ENCODE data around the gene DDR1. TPM values are rescaled to one million over a fixed set of nuclear protein-coding genes. Genes with fewer than 3 reads are reported as not detected.

DDR1 gene
- polyA plus RNA-seq, 1 donor from 2014 or later: 196 TPM

DNA sequence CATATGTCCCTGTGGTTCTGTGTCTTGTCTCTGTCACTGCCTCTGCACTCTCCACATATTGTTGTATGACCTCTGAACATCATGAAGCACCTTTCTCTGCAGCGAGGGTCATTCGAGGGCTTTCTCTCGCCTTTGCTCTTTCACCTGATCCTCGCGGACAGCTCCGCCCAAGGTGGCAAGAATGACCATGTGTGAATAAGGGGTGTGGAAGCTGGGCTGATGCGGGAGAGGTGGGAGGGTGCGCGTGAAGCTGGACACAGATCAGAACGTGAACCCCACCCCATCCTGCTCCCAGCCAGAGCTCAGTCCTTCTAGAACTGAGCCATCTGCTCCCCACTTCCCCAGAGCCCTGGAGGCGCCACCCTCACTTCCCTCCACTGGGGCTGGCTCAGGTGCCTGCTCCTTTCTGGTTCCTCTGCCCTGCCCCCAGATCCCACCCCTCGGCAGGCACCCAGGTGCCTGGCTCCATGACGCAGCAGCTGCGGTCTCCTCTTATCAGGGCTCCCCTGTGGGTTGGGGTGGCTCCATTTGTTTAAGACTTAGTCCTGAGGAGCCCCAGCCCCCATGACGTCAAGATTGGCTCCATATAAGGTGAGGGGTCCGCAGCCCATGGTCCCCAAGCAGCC, 56.2 kb downstream of the DDR1 start, which contains the start of gene MUCL3:
Gene MUCL3, plus strand, starts transcription at position 613 of the 626 bp plus-strand sequence. CDS start 27 bp downstream, outside the sequence.
- no peaks in the 10 kb centered on the region for H3K9me2 ChIP-seq (ENCODE audit: insufficient read depth, low read length)
- H3K27me3 ChIP-seq (ENCODE audit: insufficient read depth, low read depth, low read length): no peaks in the 10 kb centered on the region
- no peak within 1 kb of the TSS for H3K27ac ChIP-seq (ENCODE audit: low read length)
- no peaks in the 10 kb centered on the region for H3K36me3 ChIP-seq (ENCODE audit: insufficient read depth, low read length)
- no peaks in the 10 kb centered on the region for H4K20me1 ChIP-seq (ENCODE audit: insufficient read depth)
- TF ChIP-seq SMC3 (conservative IDR thresholded peaks at IDR 0.05; ENCODE audit: poor library complexity): no peak
- TF ChIP-seq POLR2AphosphoS5 (IDR thresholded peaks at IDR 0.05): no peak
- no peak for TF ChIP-seq RAD21 (conservative IDR thresholded peaks at IDR 0.05)
- TF ChIP-seq, protein P1, sequence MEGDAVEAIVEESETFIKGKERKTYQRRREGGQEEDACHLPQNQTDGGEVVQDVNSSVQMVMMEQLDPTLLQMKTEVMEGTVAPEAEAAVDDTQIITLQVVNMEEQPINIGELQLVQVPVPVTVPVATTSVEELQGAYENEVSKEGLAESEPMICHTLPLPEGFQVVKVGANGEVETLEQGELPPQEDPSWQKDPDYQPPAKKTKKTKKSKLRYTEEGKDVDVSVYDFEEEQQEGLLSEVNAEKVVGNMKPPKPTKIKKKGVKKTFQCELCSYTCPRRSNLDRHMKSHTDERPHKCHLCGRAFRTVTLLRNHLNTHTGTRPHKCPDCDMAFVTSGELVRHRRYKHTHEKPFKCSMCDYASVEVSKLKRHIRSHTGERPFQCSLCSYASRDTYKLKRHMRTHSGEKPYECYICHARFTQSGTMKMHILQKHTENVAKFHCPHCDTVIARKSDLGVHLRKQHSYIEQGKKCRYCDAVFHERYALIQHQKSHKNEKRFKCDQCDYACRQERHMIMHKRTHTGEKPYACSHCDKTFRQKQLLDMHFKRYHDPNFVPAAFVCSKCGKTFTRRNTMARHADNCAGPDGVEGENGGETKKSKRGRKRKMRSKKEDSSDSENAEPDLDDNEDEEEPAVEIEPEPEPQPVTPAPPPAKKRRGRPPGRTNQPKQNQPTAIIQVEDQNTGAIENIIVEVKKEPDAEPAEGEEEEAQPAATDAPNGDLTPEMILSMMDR (IDR thresholded peaks at IDR 0.05; ENCODE audit: poor library complexity, severe bottlenecking): no peak
- TF ChIP-seq MXI1 (conservative IDR thresholded peaks at IDR 0.05; ENCODE audit: poor library complexity, severe bottlenecking): no peak
- TF ChIP-seq EP300 (conservative IDR thresholded peaks at IDR 0.05; ENCODE audit: poor library complexity, severe bottlenecking): no peak
- TF ChIP-seq, protein P2, sequence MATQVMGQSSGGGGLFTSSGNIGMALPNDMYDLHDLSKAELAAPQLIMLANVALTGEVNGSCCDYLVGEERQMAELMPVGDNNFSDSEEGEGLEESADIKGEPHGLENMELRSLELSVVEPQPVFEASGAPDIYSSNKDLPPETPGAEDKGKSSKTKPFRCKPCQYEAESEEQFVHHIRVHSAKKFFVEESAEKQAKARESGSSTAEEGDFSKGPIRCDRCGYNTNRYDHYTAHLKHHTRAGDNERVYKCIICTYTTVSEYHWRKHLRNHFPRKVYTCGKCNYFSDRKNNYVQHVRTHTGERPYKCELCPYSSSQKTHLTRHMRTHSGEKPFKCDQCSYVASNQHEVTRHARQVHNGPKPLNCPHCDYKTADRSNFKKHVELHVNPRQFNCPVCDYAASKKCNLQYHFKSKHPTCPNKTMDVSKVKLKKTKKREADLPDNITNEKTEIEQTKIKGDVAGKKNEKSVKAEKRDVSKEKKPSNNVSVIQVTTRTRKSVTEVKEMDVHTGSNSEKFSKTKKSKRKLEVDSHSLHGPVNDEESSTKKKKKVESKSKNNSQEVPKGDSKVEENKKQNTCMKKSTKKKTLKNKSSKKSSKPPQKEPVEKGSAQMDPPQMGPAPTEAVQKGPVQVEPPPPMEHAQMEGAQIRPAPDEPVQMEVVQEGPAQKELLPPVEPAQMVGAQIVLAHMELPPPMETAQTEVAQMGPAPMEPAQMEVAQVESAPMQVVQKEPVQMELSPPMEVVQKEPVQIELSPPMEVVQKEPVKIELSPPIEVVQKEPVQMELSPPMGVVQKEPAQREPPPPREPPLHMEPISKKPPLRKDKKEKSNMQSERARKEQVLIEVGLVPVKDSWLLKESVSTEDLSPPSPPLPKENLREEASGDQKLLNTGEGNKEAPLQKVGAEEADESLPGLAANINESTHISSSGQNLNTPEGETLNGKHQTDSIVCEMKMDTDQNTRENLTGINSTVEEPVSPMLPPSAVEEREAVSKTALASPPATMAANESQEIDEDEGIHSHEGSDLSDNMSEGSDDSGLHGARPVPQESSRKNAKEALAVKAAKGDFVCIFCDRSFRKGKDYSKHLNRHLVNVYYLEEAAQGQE (IDR thresholded peaks at IDR 0.05; ENCODE audit: borderline replicate concordance): no peak
- no peak for TF ChIP-seq TAF1 (IDR thresholded peaks at IDR 0.05; ENCODE audit: low read depth)
- no peak for TF ChIP-seq EZH2 (IDR thresholded peaks at IDR 0.05; ENCODE audit: borderline replicate concordance, insufficient read depth, low read length, poor library complexity, severe bottlenecking)
- H3K9me3 ChIP-seq (ENCODE audit: low read length): no peaks in the 10 kb centered on the region
- H2AFZ ChIP-seq (ENCODE audit: low read depth, low read length): no peak within 1 kb of the TSS
- no peak within 1 kb of the TSS for H3K4me2 ChIP-seq (ENCODE audit: low read length)
- no peaks in the 10 kb centered on the region for H3F3A ChIP-seq (ENCODE audit: insufficient read depth, low read length, poor library complexity, severe bottlenecking)
- H3K4me3 ChIP-seq (ENCODE audit: low read length): no peak within 1 kb of the TSS
- H3K9ac ChIP-seq (ENCODE audit: low read length): no peak within 1 kb of the TSS
- no peaks in the 10 kb centered on the region for H3K79me2 ChIP-seq (replicated peaks; ENCODE audit: insufficient read depth, low read length)

DNA sequence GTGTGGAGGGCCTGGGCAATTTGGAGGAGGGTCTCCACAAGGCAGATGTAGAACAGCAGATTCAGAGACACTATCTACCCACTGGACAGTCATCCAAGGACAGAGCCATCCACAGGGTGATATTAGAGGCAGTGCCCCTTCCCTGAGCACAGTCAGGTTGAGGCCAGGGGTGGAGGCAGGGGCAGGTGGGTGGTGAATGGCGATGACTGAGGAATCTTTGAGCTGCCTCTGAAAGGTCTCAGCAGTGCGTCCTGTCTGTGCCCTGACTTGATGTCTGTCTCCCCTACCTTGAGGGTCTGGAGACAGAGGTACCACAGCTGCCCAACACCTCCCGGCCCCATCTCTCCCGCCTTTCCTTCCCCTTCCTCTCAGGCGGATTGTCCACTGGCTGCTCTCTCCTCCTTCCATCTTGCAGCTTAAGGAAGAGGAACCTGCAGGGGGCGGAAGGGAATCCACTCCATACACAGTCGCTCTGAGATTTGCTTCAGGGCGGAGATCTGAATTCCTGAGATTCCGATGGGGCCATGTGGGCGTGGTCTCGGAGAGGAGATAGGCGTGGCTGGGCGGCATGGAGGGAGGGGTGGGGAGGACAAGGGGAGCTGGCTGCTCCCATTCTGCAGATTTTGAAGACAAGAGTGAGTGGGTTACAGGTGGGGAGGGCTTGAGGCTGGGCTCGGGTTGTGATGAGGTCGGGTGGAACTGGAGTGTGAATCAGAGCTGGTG, 58.2 kb downstream of the DDR1 start:
- Histone ChIP-seq H3K27ac (ENCODE audit: low read length) (no peak overlapping the region), H4K20me1 (ENCODE audit: insufficient read depth) (no peaks in the 10 kb centered on the region), H3K9me3 (ENCODE audit: low read length) (no peaks in the 10 kb centered on the region), H3K9ac (ENCODE audit: low read length) (no peak overlapping the region), H3K4me3 (ENCODE audit: low read length) (no peak overlapping the region), H3K9me2 (ENCODE audit: insufficient read depth, low read length) (no peaks in the 10 kb centered on the region), H3K27me3 (ENCODE audit: insufficient read depth, low read depth, low read length) (no peaks in the 10 kb centered on the region), H2AFZ (ENCODE audit: low read depth, low read length) (no peak overlapping the region), H3F3A (ENCODE audit: insufficient read depth, low read length, poor library complexity, severe bottlenecking) (no peaks in the 10 kb centered on the region), H3K36me3 (ENCODE audit: insufficient read depth, low read length) (no peaks in the 10 kb centered on the region), H3K79me2 (replicated peaks; ENCODE audit: insufficient read depth, low read length) (no peaks in the 10 kb centered on the region), H3K4me2 (ENCODE audit: low read length) (no peak overlapping the region)
- TF ChIP-seq TAF1 (IDR thresholded peaks at IDR 0.05; ENCODE audit: low read depth) (no peak), RAD21 (conservative IDR thresholded peaks at IDR 0.05) (no peak), EZH2 (IDR thresholded peaks at IDR 0.05; ENCODE audit: borderline replicate concordance, insufficient read depth, low read length, poor library complexity, severe bottlenecking) (no peak), POLR2AphosphoS5 (IDR thresholded peaks at IDR 0.05) (no peak), MXI1 (conservative IDR thresholded peaks at IDR 0.05; ENCODE audit: poor library complexity, severe bottlenecking) (no peak), SMC3 (conservative IDR thresholded peaks at IDR 0.05; ENCODE audit: poor library complexity) (no peak), EP300 (conservative IDR thresholded peaks at IDR 0.05; ENCODE audit: poor library complexity, severe bottlenecking) (no peak)
- TF ChIP-seq, protein P1 (IDR thresholded peaks at IDR 0.05; ENCODE audit: poor library complexity, severe bottlenecking): no peak
- TF ChIP-seq, protein P2 (IDR thresholded peaks at IDR 0.05; ENCODE audit: borderline replicate concordance): no peak
